SH-SY5Y (cell line): ENCODE measurements around the gene FAM118B.

ENCODE experiments used
- GATA2 ChIP-seq: IDR thresholded peaks from 2 replicates; pipeline ENCODE4 v1.6.1; 2011; ENCODE audit warnings: mild to moderate bottlenecking, low read depth, low read length
- GATA3 ChIP-seq: IDR thresholded peaks from 2 replicates; pipeline ENCODE4 v1.6.1; 2011; ENCODE audit warnings: low read depth, mild to moderate bottlenecking, low read length, moderate library complexity

DNA sequence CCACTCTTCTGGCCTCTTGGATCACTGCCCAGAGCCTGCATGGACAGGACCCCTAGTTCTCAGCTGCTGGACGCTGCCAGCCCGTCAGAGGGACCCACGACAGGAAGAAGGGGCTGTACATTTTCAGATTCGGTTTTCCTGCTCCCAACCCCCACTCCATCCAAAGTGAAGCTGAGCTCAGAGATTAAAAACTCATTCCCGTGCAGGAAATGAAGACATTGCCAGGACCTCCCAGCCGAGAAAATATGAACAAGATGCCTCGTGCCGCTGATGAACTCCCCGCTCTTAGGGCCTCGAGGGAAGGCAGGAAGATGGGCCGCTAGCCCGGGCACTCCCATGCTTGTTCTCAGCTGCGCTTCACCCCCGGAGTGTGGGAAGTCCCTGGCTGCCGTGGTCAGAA lies 36.2 kb upstream of the FAM118B start:
- no peak for TF ChIP-seq GATA2
- no peak for TF ChIP-seq GATA3
